Neuron (in vitro differentiated cells): ENCODE data around the gene COL6A1.
"Not testable (repeated sequence)": the region's sequence is repeated elsewhere in the genome, so short reads cannot be mapped to it uniquely, and the experiment has no call there.

Source experiments
- H2AFZ ChIP-seq: one replicate; pipeline ENCODE4 v1.6.1; 2013; ENCODE audit warnings: low read depth, mild to moderate bottlenecking, inconsistent platforms, low read length, moderate library complexity
- H3K27me3 ChIP-seq: one replicate; pipeline ENCODE4 v1.6.1; 2013; ENCODE audit warnings: low read length; ENCODE audit not compliant: insufficient read depth
- H3K36me3 ChIP-seq: one replicate; pipeline ENCODE4 v1.6.1; 2013; ENCODE audit warnings: low read length; ENCODE audit not compliant: insufficient read depth
- H3K4me1 ChIP-seq: one replicate; pipeline ENCODE4 v1.6.1; 2013; ENCODE audit warnings: low read length; ENCODE audit not compliant: insufficient read depth
- H3K4me3 ChIP-seq: 2 replicates; pipeline ENCODE4 v1.5.1; 2013; ENCODE audit warnings: mild to moderate bottlenecking, low read length, moderate library complexity
- H3K9me3 ChIP-seq: one replicate; pipeline ENCODE4 v1.6.1; 2013; ENCODE audit warnings: low read length

The COL6A1 gene

GRCh38 chr21:45975020-45975666 lies 6.4 kb upstream of the COL6A1 start:
- no peak overlapping the region for H3K4me3 ChIP-seq
- no peaks in the 10 kb centered on the region for H3K36me3 ChIP-seq
- H2AFZ ChIP-seq, result no peak overlapping the region
- H3K4me1 ChIP-seq, result peaks cover 19% of the 10 kb centered on the region
- peaks cover 7% of the 10 kb centered on the region for H3K27me3 ChIP-seq
- no peaks in the 10 kb centered on the region for H3K9me3 ChIP-seq

- not testable (repeated sequence) for H3K4me3 ChIP-seq, H3K9me3 ChIP-seq, H2AFZ ChIP-seq, H3K36me3 ChIP-seq, H3K27me3 ChIP-seq
- peaks cover 14% of the 10 kb centered on the region for H3K4me1 ChIP-seq
Observed at GRCh38 chr21:45975667-45976409, 5.7 kb upstream of the COL6A1 start.

GRCh38 chr21:45976701-45977311 lies 4.8 kb upstream of the COL6A1 start:
- Histone ChIP-seq H3K4me3 (no peak overlapping the region), H3K4me1 (peaks cover 17% of the 10 kb centered on the region), H3K27me3 (peaks cover 7% of the 10 kb centered on the region)

GRCh38 chr21:45977396-45977795 lies 4.2 kb upstream of the COL6A1 start:
- Histone ChIP-seq H3K36me3 (no peaks in the 10 kb centered on the region), H3K4me1 (peaks cover 20% of the 10 kb centered on the region), H3K27me3 (peaks cover 7% of the 10 kb centered on the region), H2AFZ (no peak overlapping the region), H3K4me3 (no peak overlapping the region), H3K9me3 (no peaks in the 10 kb centered on the region)

More at GRCh38 chr21:45976701-45977311, 4.8 kb upstream of the COL6A1 start:
- H3K36me3 ChIP-seq, result no peaks in the 10 kb centered on the region
- H2AFZ ChIP-seq, result no peak overlapping the region
- H3K9me3 ChIP-seq, result no peaks in the 10 kb centered on the region

GRCh38 chr21:45979141-45979631 lies 2.4 kb upstream of the COL6A1 start:
- Histone ChIP-seq H3K4me3 (no peak overlapping the region), H2AFZ (no peak overlapping the region), H3K9me3 (no peaks in the 10 kb centered on the region), H3K4me1 (peaks cover 23% of the 10 kb centered on the region), H3K36me3 (peaks cover 1% of the 10 kb centered on the region), H3K27me3 (peaks cover 7% of the 10 kb centered on the region)

- Histone ChIP-seq H3K27me3 (peaks cover 7% of the 10 kb centered on the region), H3K9me3 (no peaks in the 10 kb centered on the region), H3K36me3 (peaks cover 4% of the 10 kb centered on the region), H3K4me1 (peaks cover 23% of the 10 kb centered on the region), H2AFZ (no peak overlapping the region), H3K4me3 (no peak overlapping the region)
Observed at GRCh38 chr21:45979651-45980050, 1.9 kb upstream of the COL6A1 start.

- Histone ChIP-seq H3K27me3 (peaks cover 3% of the 10 kb centered on the region), H3K4me1 (peaks cover 19% of the 10 kb centered on the region), H3K4me3 (no peak overlapping the region), H3K36me3 (peaks cover 8% of the 10 kb centered on the region), H2AFZ (no peak overlapping the region), H3K9me3 (no peaks in the 10 kb centered on the region)
Observed at GRCh38 chr21:45980271-45980670, 1.3 kb upstream of the COL6A1 start.

- Histone ChIP-seq H3K27me3 (peaks cover 2% of the 10 kb centered on the region), H2AFZ (peak overlapping the region; percentile 41), H3K9me3 (no peaks in the 10 kb centered on the region), H3K36me3 (peaks cover 13% of the 10 kb centered on the region), H3K4me3 (peak overlapping the region; percentile 38), H3K4me1 (peaks cover 19% of the 10 kb centered on the region)
Observed at GRCh38 chr21:45980697-45981096, 873 bp upstream of the COL6A1 start.

- H3K9me3 ChIP-seq, result peaks cover 2% of the 10 kb centered on the region
- H3K4me3 ChIP-seq, result peak overlapping the region; percentile 93
- H2AFZ ChIP-seq, result peak overlapping the region; percentile 52
- peaks cover 2% of the 10 kb centered on the region for H3K27me3 ChIP-seq
- H3K36me3 ChIP-seq, result peaks cover 24% of the 10 kb centered on the region
- peaks cover 19% of the 10 kb centered on the region for H3K4me1 ChIP-seq
Observed at GRCh38 chr21:45982092-45982757, 655 bp downstream of the COL6A1 start.

- Histone ChIP-seq H3K4me1 (peaks cover 19% of the 10 kb centered on the region), H3K9me3 (peaks cover 2% of the 10 kb centered on the region), H3K36me3 (peaks cover 27% of the 10 kb centered on the region)
Observed at GRCh38 chr21:45982758-45983648, 1.4 kb downstream of the COL6A1 start.

GRCh38 chr21:45983649-45983965 lies 2.0 kb downstream of the COL6A1 start:
- H2AFZ ChIP-seq, result no peak overlapping the region
- H3K4me1 ChIP-seq, result peaks cover 19% of the 10 kb centered on the region
- H3K4me3 ChIP-seq, result no peak overlapping the region
- peaks cover 2% of the 10 kb centered on the region for H3K9me3 ChIP-seq
- H3K27me3 ChIP-seq, result no peaks in the 10 kb centered on the region
- H3K36me3 ChIP-seq, result peaks cover 28% of the 10 kb centered on the region

More at GRCh38 chr21:45982758-45983648, 1.4 kb downstream of the COL6A1 start:
- no peaks in the 10 kb centered on the region for H3K27me3 ChIP-seq
- H3K4me3 ChIP-seq, result peak overlapping the region; percentile 93
- peak overlapping the region; percentile 52 for H2AFZ ChIP-seq

- H3K4me1 ChIP-seq, result peaks cover 19% of the 10 kb centered on the region
- no peak overlapping the region for H2AFZ ChIP-seq
- H3K4me3 ChIP-seq, result no peak overlapping the region
- H3K27me3 ChIP-seq, result no peaks in the 10 kb centered on the region
- H3K36me3 ChIP-seq, result peaks cover 30% of the 10 kb centered on the region
- peaks cover 2% of the 10 kb centered on the region for H3K9me3 ChIP-seq
Observed at GRCh38 chr21:45983981-45984551, 2.5 kb downstream of the COL6A1 start.
